CD4-positive, alpha-beta T cell (primary cell): ENCODE data around the gene OSBPL6. TPM values are rescaled to one million over a fixed set of nuclear protein-coding genes. Genes with fewer than 3 reads are reported as not detected.

Experiments used
- ATAC-seq: fragments of 200-7000 bp; cut with Tn5 transposase; one replicate; pipeline ENCODE4 v1.10.0; 2022; ENCODE audit warnings: mild to moderate bottlenecking; ENCODE audit not compliant: poor library complexity
- CTCF ChIA-PET: fragments of 350-600 bp; sonication (Branson Sonifier 250); formaldehyde crosslinking; loops from one replicate; lab custom pipeline; 2021; ENCODE audit warnings: antibody characterized with exemption, inconsistent platforms; lab: Charles Lee
- POLR2A ChIA-PET: fragments of 350-600 bp; sonication (Branson Sonifier 250); formaldehyde crosslinking; loops from one replicate; lab custom pipeline; 2021; ENCODE audit warnings: antibody characterized with exemption, inconsistent platforms; lab: Charles Lee
- DNase-seq, 14 experiments: peaks; one replicate each; pipeline ENCODE4 v3.0.0-alpha.2; 2013 to 2020; ENCODE audit warnings: mixed read lengths in 2 of 14
- H3K27ac ChIP-seq, 2 donors: one replicate each; pipeline versions ENCODE4 v1.5.1 to v1.7.0; 2013; ENCODE audit warnings: low read length in 2 of 2, low read depth in 1 of 2, mild to moderate bottlenecking in 1 of 2
- H3K27me3 ChIP-seq, 2 experiments: 1 replicate in 1 of 2; 2 replicates in 1 of 2; pipeline versions ENCODE4 v1.6.1 to v1.7.0; 2013; ENCODE audit warnings: low read length in 2 of 2, control low read depth in 1 of 2, mild to moderate bottlenecking in 1 of 2, moderate library complexity in 1 of 2; ENCODE audit not compliant: insufficient read depth in 2 of 2, control insufficient read depth in 1 of 2
- H3K36me3 ChIP-seq: one replicate; pipeline ENCODE4 v1.6.1; 2013; ENCODE audit warnings: low read length, control low read depth; ENCODE audit not compliant: insufficient read depth
- H3K4me1 ChIP-seq: one replicate; pipeline ENCODE4 v1.6.1; 2013; ENCODE audit warnings: low read length, control low read depth; ENCODE audit not compliant: insufficient read depth
- H3K4me3 ChIP-seq: one replicate; pipeline ENCODE4 v1.5.1; 2013; ENCODE audit warnings: mild to moderate bottlenecking, low read length, moderate library complexity
- H3K9me3 ChIP-seq, 2 experiments: 1 replicate in 1 of 2; 2 replicates in 1 of 2; pipeline versions ENCODE4 v1.6.1 to v1.7.0; 2013; ENCODE audit warnings: low read length in 2 of 2, mild to moderate bottlenecking in 2 of 2, control low read depth in 1 of 2, moderate library complexity in 1 of 2; ENCODE audit not compliant: control insufficient read depth in 1 of 2, insufficient read depth in 1 of 2
- H3K27ac Mint-ChIP-seq: one replicate; pipeline ENCODE4 v1.8.0; 2020; ENCODE audit warnings: mixed read lengths
- H3K27me3 Mint-ChIP-seq: one replicate; pipeline ENCODE4 v1.8.0; 2021; ENCODE audit warnings: mixed read lengths
- H3K36me3 Mint-ChIP-seq: one replicate; pipeline ENCODE4 v1.8.0; 2021; ENCODE audit warnings: low read depth, mixed read lengths
- H3K4me1 Mint-ChIP-seq: one replicate; pipeline ENCODE4 v1.8.0; 2021; ENCODE audit warnings: low read depth, mixed read lengths
- H3K4me3 Mint-ChIP-seq: one replicate; pipeline ENCODE4 v1.8.0; 2020; ENCODE audit warnings: mild to moderate bottlenecking, mixed read lengths
- H3K9me3 Mint-ChIP-seq: one replicate; pipeline ENCODE4 v1.8.0; 2020; ENCODE audit warnings: mixed read lengths
- CTCF ChIP-seq: fragments of 200-600 bp; IDR thresholded peaks from one replicate; pipeline ENCODE4 v1.8.0; 2022; ENCODE audit warnings: antibody characterized with exemption, mild to moderate bottlenecking
- intact Hi-C, 2 experiments: fragments of 100-400 bp; cut with DNase I in 1 of 2; cut with micrococcal nuclease in 1 of 2; formaldehyde crosslinking; loops; one replicate each; pipeline versions ENCODE4 v1.15.1 to v1.9.0; 2023 to 2025; cut with DNase I, micrococcal nuclease
- total RNA-seq, 174 experiments: library from RNA in 2 of 174; stranded (reverse) in 2 of 174; gene quantifications; one replicate each; pipeline ENCODE4 v1.2.3 and lab custom pipeline; 2021 to 2026

OSBPL6 gene
- total RNA-seq, 2 experiments from 2014 or later = 0.08 to 0.11 TPM

- H3K4me1 Mint-ChIP-seq = no peaks in the 10 kb centered on the region
- H3K27ac Mint-ChIP-seq = no peak overlapping the region
- Histone ChIP-seq H3K9me3 (no peaks in the 10 kb centered on the region), H3K27me3 (peaks cover 2 to 3% of the 10 kb centered on the region in 2 experiments), H3K4me1 (no peaks in the 10 kb centered on the region), H3K4me3 (no peak overlapping the region), H3K27ac (no peak overlapping the region), H3K36me3 (no peaks in the 10 kb centered on the region)
- TF ChIP-seq CTCF = no peak
- H3K9me3 Mint-ChIP-seq = no peaks in the 10 kb centered on the region
- CTCF ChIA-PET = no interaction called here
- peaks cover 27% of the 10 kb centered on the region for H3K27me3 Mint-ChIP-seq
- DNase-seq (no peak), ATAC-seq (no peak)
- intact Hi-C loops = loop anchor here (2.0 to 5.0 kb wide), 2 partner anchors 167 kb away; partner anchors contain the start of gene RBM45 (in 2 of the 2)
- H3K4me3 Mint-ChIP-seq = no peak overlapping the region
- H3K36me3 Mint-ChIP-seq = no peaks in the 10 kb centered on the region
- POLR2A ChIA-PET = no interaction called here
Observed at GRCh38 chr2:178279636-178280035, 85.3 kb downstream of the OSBPL6 start.

GRCh38 chr2:178280244-178280852, 86.0 kb downstream of the OSBPL6 start:
- POLR2A ChIA-PET = no interaction called here
- ATAC-seq = peak; percentile 63

GRCh38 chr2:178282075-178282815, 87.9 kb downstream of the OSBPL6 start:
- intact Hi-C loops = no loop called here
- H3K4me3 Mint-ChIP-seq = no peak overlapping the region
- H3K27me3 Mint-ChIP-seq = peaks cover 19% of the 10 kb centered on the region
- H3K9me3 Mint-ChIP-seq = no peaks in the 10 kb centered on the region
- DNase-seq (no peak), ATAC-seq (no peak)
- no peaks in the 10 kb centered on the region for H3K36me3 Mint-ChIP-seq
- no peak for TF ChIP-seq CTCF
- no peaks in the 10 kb centered on the region for H3K4me1 ChIP-seq
- POLR2A ChIA-PET = no interaction called here
- H3K27ac ChIP-seq = no peak overlapping the region
- H3K36me3 ChIP-seq = no peaks in the 10 kb centered on the region
- no peaks in the 10 kb centered on the region for H3K4me1 Mint-ChIP-seq
- H3K9me3 ChIP-seq = no peaks in the 10 kb centered on the region
- peaks cover 0 to 2% of the 10 kb centered on the region in 2 experiments for H3K27me3 ChIP-seq
- no peak overlapping the region for H3K4me3 ChIP-seq
- no peak overlapping the region for H3K27ac Mint-ChIP-seq
- CTCF ChIA-PET = no interaction called here

More at GRCh38 chr2:178280244-178280852, 86.0 kb downstream of the OSBPL6 start:
- H3K27ac Mint-ChIP-seq = no peak overlapping the region
- CTCF ChIA-PET = no interaction called here
- no peak overlapping the region for H3K4me3 Mint-ChIP-seq
- Histone ChIP-seq H3K27ac (no peak overlapping the region), H3K4me1 (no peaks in the 10 kb centered on the region), H3K36me3 (no peaks in the 10 kb centered on the region), H3K4me3 (no peak overlapping the region), H3K9me3 (no peaks in the 10 kb centered on the region), H3K27me3 (peaks cover 0 to 2% of the 10 kb centered on the region in 2 experiments)
- TF ChIP-seq CTCF = peak; percentile 80
- H3K9me3 Mint-ChIP-seq = no peaks in the 10 kb centered on the region
- intact Hi-C loops = loop anchor here in 1 of 2 experiments (2.0 kb wide), 1 partner anchor 168 kb away; the partner anchor contains the start of gene RBM45
- H3K4me1 Mint-ChIP-seq = no peaks in the 10 kb centered on the region
- no peaks in the 10 kb centered on the region for H3K36me3 Mint-ChIP-seq
- H3K27me3 Mint-ChIP-seq = peaks cover 22% of the 10 kb centered on the region
- peak in 7 of 14 experiments; percentile 9 to 62 (median 46) for DNase-seq
